H1 (cell line): ENCODE data around the gene NRIP3. TPM values are rescaled to one million over a fixed set of nuclear protein-coding genes. Genes with fewer than 3 reads are reported as not detected.

Source experiments
- CBX5 ChIP-seq: fragments of 300-800, 300-1000 bp; sonication (generic); IDR thresholded peaks from 2 replicates; pipeline ENCODE4 v1.7.1; 2016; ENCODE audit warnings: antibody characterized with exemption, low read length, low read depth
- CEBPB ChIP-seq: IDR thresholded peaks from 2 replicates; pipeline ENCODE4 v1.6.1; 2012; ENCODE audit warnings: low read depth, low read length
- CHD1 ChIP-seq: IDR thresholded peaks from 2 replicates; pipeline ENCODE4 v1.6.1; 2012; ENCODE audit warnings: low read depth, low read length, improper control_type of control experiment
- CHD2 ChIP-seq: IDR thresholded peaks from 2 replicates; pipeline ENCODE4 v1.6.1; 2012; ENCODE audit warnings: low read length, improper control_type of control experiment
- CHD7 ChIP-seq: fragments of 300-600 bp; sonication (generic); IDR thresholded peaks from 2 replicates; pipeline ENCODE4 v1.7.1; 2012; ENCODE audit warnings: low read length, moderate library complexity, mild to moderate bottlenecking, inconsistent platforms; ENCODE audit not compliant: insufficient replicate concordance
- EGR1 ChIP-seq: IDR thresholded peaks from 2 replicates; pipeline ENCODE4 v1.6.1; 2011; ENCODE audit warnings: low read depth, low read length, borderline replicate concordance
- JUND ChIP-seq: IDR thresholded peaks from 2 replicates; pipeline ENCODE4 v1.6.1; 2011; ENCODE audit warnings: mild to moderate bottlenecking, improper control_type of control experiment, low read length
- NANOG ChIP-seq: IDR thresholded peaks from 2 replicates; pipeline ENCODE4 v1.6.1; 2011; ENCODE audit warnings: low read length, low read depth, mild to moderate bottlenecking, inconsistent platforms; ENCODE audit not compliant: insufficient read depth, poor library complexity, severe bottlenecking
- RNF2 ChIP-seq: fragments of 200-900, 300-1000 bp; sonication (generic); IDR thresholded peaks from 2 replicates; pipeline ENCODE4 v1.7.1; 2016; ENCODE audit warnings: borderline replicate concordance, low read depth, mild to moderate bottlenecking, antibody characterized with exemption, low read length; ENCODE audit not compliant: poor library complexity, severe bottlenecking; ENCODE audit errors: missing control alignments
- TBP ChIP-seq: IDR thresholded peaks from 2 replicates; pipeline ENCODE4 v1.6.1; 2011; ENCODE audit warnings: low read depth, low read length, improper control_type of control experiment
- TCF12 ChIP-seq: IDR thresholded peaks from 2 replicates; pipeline ENCODE4 v1.6.1; 2011; ENCODE audit warnings: low read depth, mild to moderate bottlenecking, low read length
- polyA plus RNA-seq, 7 experiments: library from polyadenylated mRNA; depleted of rRNA in 3 of 7; stranded (reverse) in 5 of 7; unstranded in 2 of 7; fragments of >200 nt in 5 of 7; fragments of 200-250 nt in 2 of 7; gene quantifications; 1 replicate in 5 of 7; 2 replicates in 1 of 7; 4 replicates in 1 of 7; pipeline versions ENCODE4 v1.2.1 to v1.2.3, GENCODE V29; 2011 to 2013; ENCODE audit warnings: missing spikeins in 2 of 7, mixed read lengths in 2 of 7
- total RNA-seq: library from RNA; stranded (reverse); fragmentation: NEBNext Ultra II Directional; extraction: Animal tissue kit (Norgen Biotek cat#: 25700); gene quantifications from 2 replicates; pipeline ENCODE4 v1.2.1, GENCODE V29; 2021

The NRIP3 gene
- total and polyA plus RNA-seq, 2 of the 8 experiments (the other 6 are each of a cell fraction or from before 2014, with no cell fraction given), result 3.9 to 7.1 TPM

- TF ChIP-seq CHD7 (no peak), TBP (no peak), RNF2 (no peak), CBX5 (no peak), CHD1 (no peak), CEBPB (no peak), JUND (no peak), NANOG (no peak), TCF12 (no peak), EGR1 (no peak), CHD2 (no peak)
These were observed 42.7 kb upstream of the NRIP3 start (continued) for GRCh38 chr11:9046481-9046880.
